CD4-positive, alpha-beta T cell (primary cell): ENCODE data around the gene GRK5. TPM values are rescaled to one million over a fixed set of nuclear protein-coding genes. Genes with fewer than 3 reads are reported as not detected.

Experiments used
- ATAC-seq: fragments of 200-7000 bp; cut with Tn5 transposase; one replicate; pipeline ENCODE4 v1.10.0; 2022; ENCODE audit warnings: mild to moderate bottlenecking; ENCODE audit not compliant: poor library complexity
- CTCF ChIA-PET: fragments of 350-600 bp; sonication (Branson Sonifier 250); formaldehyde crosslinking; loops from one replicate; lab custom pipeline; 2021; ENCODE audit warnings: antibody characterized with exemption, inconsistent platforms; lab: Charles Lee
- POLR2A ChIA-PET: fragments of 350-600 bp; sonication (Branson Sonifier 250); formaldehyde crosslinking; loops from one replicate; lab custom pipeline; 2021; ENCODE audit warnings: antibody characterized with exemption, inconsistent platforms; lab: Charles Lee
- DNase-seq, 14 experiments: peaks; one replicate each; pipeline ENCODE4 v3.0.0-alpha.2; 2013 to 2020; ENCODE audit warnings: mixed read lengths in 2 of 14
- H3K27ac ChIP-seq, 2 donors: one replicate each; pipeline versions ENCODE4 v1.5.1 to v1.7.0; 2013; ENCODE audit warnings: low read length in 2 of 2, low read depth in 1 of 2, mild to moderate bottlenecking in 1 of 2
- H3K27me3 ChIP-seq, 2 experiments: 1 replicate in 1 of 2; 2 replicates in 1 of 2; pipeline versions ENCODE4 v1.6.1 to v1.7.0; 2013; ENCODE audit warnings: low read length in 2 of 2, control low read depth in 1 of 2, mild to moderate bottlenecking in 1 of 2, moderate library complexity in 1 of 2; ENCODE audit not compliant: insufficient read depth in 2 of 2, control insufficient read depth in 1 of 2
- H3K36me3 ChIP-seq: one replicate; pipeline ENCODE4 v1.6.1; 2013; ENCODE audit warnings: low read length, control low read depth; ENCODE audit not compliant: insufficient read depth
- H3K4me1 ChIP-seq: one replicate; pipeline ENCODE4 v1.6.1; 2013; ENCODE audit warnings: low read length, control low read depth; ENCODE audit not compliant: insufficient read depth
- H3K4me3 ChIP-seq: one replicate; pipeline ENCODE4 v1.5.1; 2013; ENCODE audit warnings: mild to moderate bottlenecking, low read length, moderate library complexity
- H3K9me3 ChIP-seq, 2 experiments: 1 replicate in 1 of 2; 2 replicates in 1 of 2; pipeline versions ENCODE4 v1.6.1 to v1.7.0; 2013; ENCODE audit warnings: low read length in 2 of 2, mild to moderate bottlenecking in 2 of 2, control low read depth in 1 of 2, moderate library complexity in 1 of 2; ENCODE audit not compliant: control insufficient read depth in 1 of 2, insufficient read depth in 1 of 2
- H3K27ac Mint-ChIP-seq: one replicate; pipeline ENCODE4 v1.8.0; 2020; ENCODE audit warnings: mixed read lengths
- H3K27me3 Mint-ChIP-seq: one replicate; pipeline ENCODE4 v1.8.0; 2021; ENCODE audit warnings: mixed read lengths
- H3K36me3 Mint-ChIP-seq: one replicate; pipeline ENCODE4 v1.8.0; 2021; ENCODE audit warnings: low read depth, mixed read lengths
- H3K4me1 Mint-ChIP-seq: one replicate; pipeline ENCODE4 v1.8.0; 2021; ENCODE audit warnings: low read depth, mixed read lengths
- H3K4me3 Mint-ChIP-seq: one replicate; pipeline ENCODE4 v1.8.0; 2020; ENCODE audit warnings: mild to moderate bottlenecking, mixed read lengths
- H3K9me3 Mint-ChIP-seq: one replicate; pipeline ENCODE4 v1.8.0; 2020; ENCODE audit warnings: mixed read lengths
- intact Hi-C, 2 experiments: fragments of 100-400 bp; cut with DNase I in 1 of 2; cut with micrococcal nuclease in 1 of 2; formaldehyde crosslinking; loops; one replicate each; pipeline versions ENCODE4 v1.15.1 to v1.9.0; 2023 to 2025; cut with DNase I, micrococcal nuclease
- total RNA-seq, 174 experiments: library from RNA in 2 of 174; stranded (reverse) in 2 of 174; gene quantifications; one replicate each; pipeline ENCODE4 v1.2.3 and lab custom pipeline; 2021 to 2026
- TF ChIP-seq, protein P1 (sequence below): fragments of 200-600 bp; IDR thresholded peaks from one replicate; pipeline ENCODE4 v1.8.0; 2022; ENCODE audit warnings: antibody characterized with exemption, mild to moderate bottlenecking

GRK5 gene
- total RNA-seq, 2 experiments from 2014 or later = 19.2 to 20.8 TPM

DNA sequence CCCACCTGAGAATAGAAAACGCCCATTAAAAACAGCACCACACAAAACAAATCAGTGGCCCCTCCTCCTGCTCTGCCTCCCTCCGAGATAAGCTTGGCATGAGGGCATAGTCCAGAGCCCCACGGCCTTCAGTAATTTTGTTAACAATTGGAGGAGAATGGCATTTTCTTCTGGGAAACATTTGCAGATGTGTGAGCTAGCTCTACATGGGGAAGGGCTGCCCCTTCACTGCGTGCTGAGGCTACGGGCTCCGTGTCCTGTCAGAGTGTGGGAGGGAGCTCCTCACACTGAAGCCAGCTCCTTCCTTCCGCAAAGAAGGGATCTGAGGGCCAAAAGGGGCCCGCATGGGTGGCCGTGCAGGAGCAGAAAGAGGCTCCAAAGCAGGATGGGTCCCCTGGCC, 15.2 kb downstream of the GRK5 start:
- Histone ChIP-seq H3K27me3 (no peaks in the 10 kb centered on the region), H3K36me3 (no peaks in the 10 kb centered on the region), H3K4me3 (no peak overlapping the region), H3K9me3 (no peaks in the 10 kb centered on the region), H3K27ac (no peak overlapping the region), H3K4me1 (peaks cover 3% of the 10 kb centered on the region)
- ATAC-seq (peak; percentile 21), DNase-seq (no peak)
- POLR2A ChIA-PET = no interaction called here
- Mint-ChIP-seq H3K4me3 (no peak overlapping the region), H3K27me3 (no peaks in the 10 kb centered on the region), H3K27ac (no peak overlapping the region), H3K4me1 (peaks cover 21% of the 10 kb centered on the region), H3K36me3 (no peaks in the 10 kb centered on the region), H3K9me3 (no peaks in the 10 kb centered on the region)
- TF ChIP-seq, protein P1, sequence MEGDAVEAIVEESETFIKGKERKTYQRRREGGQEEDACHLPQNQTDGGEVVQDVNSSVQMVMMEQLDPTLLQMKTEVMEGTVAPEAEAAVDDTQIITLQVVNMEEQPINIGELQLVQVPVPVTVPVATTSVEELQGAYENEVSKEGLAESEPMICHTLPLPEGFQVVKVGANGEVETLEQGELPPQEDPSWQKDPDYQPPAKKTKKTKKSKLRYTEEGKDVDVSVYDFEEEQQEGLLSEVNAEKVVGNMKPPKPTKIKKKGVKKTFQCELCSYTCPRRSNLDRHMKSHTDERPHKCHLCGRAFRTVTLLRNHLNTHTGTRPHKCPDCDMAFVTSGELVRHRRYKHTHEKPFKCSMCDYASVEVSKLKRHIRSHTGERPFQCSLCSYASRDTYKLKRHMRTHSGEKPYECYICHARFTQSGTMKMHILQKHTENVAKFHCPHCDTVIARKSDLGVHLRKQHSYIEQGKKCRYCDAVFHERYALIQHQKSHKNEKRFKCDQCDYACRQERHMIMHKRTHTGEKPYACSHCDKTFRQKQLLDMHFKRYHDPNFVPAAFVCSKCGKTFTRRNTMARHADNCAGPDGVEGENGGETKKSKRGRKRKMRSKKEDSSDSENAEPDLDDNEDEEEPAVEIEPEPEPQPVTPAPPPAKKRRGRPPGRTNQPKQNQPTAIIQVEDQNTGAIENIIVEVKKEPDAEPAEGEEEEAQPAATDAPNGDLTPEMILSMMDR = no peak
- CTCF ChIA-PET = interaction anchor here (0.7 kb wide), 1 partner anchor 16 kb away, joined by 3 read pairs; the partner anchor contains the start of gene GRK5
- intact Hi-C loops = no loop called here

DNA sequence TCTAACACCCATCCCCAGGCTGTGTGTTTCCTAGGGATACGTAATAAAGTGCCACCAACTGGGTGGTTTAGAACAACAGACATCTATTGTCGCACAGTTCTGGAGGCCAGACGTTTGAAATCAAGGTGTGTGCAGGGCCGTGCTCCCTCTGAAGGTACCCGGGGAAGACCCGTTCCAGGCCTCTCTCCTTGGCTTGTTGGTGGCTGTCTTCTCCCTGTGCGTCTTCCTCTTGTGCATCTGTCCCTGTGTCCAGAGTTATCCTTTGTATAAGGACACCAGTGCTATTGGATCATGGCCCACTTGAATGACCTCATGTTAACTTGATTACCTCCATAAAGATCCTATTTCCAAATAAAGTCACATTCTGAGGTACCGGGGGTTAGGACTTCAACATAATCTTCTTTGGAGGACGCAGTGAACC, 15.6 kb downstream of the GRK5 start:
- Mint-ChIP-seq H3K4me1 (peaks cover 21% of the 10 kb centered on the region), H3K27ac (no peak overlapping the region), H3K36me3 (no peaks in the 10 kb centered on the region), H3K4me3 (no peak overlapping the region), H3K27me3 (no peaks in the 10 kb centered on the region), H3K9me3 (no peaks in the 10 kb centered on the region)
- no peak for DNase-seq
- Histone ChIP-seq H3K36me3 (no peaks in the 10 kb centered on the region), H3K4me3 (no peak overlapping the region), H3K27me3 (no peaks in the 10 kb centered on the region), H3K4me1 (peaks cover 3% of the 10 kb centered on the region), H3K9me3 (no peaks in the 10 kb centered on the region), H3K27ac (no peak overlapping the region)
- ChIA-PET CTCF (interaction anchor here (0.7 kb wide), 1 partner anchor 16 kb away, joined by 3 read pairs; the partner anchor contains the start of gene GRK5), POLR2A (no interaction called here)
- intact Hi-C loops = no loop called here
- TF ChIP-seq, protein P1 = no peak
- ATAC-seq = no peak

DNA sequence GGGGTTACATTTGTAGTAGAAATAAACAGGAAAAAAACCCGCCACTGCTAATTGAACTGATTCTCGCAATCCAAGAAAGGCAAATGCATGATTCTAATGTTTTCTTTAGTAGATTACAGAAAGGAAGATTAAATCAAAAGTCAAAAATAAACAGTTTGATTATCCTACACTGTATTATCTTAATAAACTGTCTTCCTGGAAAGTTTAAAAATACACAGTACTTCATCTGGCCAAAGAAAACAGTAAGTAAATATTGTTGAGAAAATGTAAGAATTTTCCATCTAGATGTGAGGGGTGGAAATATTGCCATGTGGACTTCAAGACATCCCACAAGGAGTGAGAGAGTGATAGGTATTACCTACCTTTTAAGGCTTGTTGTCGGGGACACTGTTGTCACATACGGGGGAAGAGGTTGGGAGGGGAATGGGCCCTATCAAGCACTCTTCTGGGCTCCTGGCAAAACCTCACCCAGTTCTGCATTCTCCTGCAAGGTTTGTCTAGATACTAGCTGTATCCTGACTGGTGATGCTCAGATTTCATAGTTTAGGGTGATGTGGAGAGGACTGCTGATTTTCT, 17.8 kb downstream of the GRK5 start:
- Mint-ChIP-seq H3K27me3 (no peaks in the 10 kb centered on the region), H3K9me3 (no peaks in the 10 kb centered on the region), H3K4me1 (peaks cover 33% of the 10 kb centered on the region), H3K27ac (no peak overlapping the region), H3K4me3 (no peak overlapping the region), H3K36me3 (no peaks in the 10 kb centered on the region)
- POLR2A ChIA-PET = no interaction called here
- no peak for DNase-seq
- no peak overlapping the region for H3K27ac ChIP-seq
- H3K9me3 ChIP-seq = no peaks in the 10 kb centered on the region
- intact Hi-C loops = no loop called here
- TF ChIP-seq, protein P1 = no peak
- ATAC-seq = no peak
- H3K4me1 ChIP-seq = peaks cover 3% of the 10 kb centered on the region
- CTCF ChIA-PET = no interaction called here
- no peaks in the 10 kb centered on the region for H3K36me3 ChIP-seq
- H3K4me3 ChIP-seq = no peak overlapping the region
- no peaks in the 10 kb centered on the region for H3K27me3 ChIP-seq
